Chondrocyte (in vitro differentiated cells): Measurements from ENCODE around the gene PRELID1. TPM values are rescaled to one million over a fixed set of nuclear protein-coding genes. Genes with fewer than 3 reads are reported as not detected.
A peak's percentile ranks its signal among the peaks of the same experiment; 100 is the strongest.

Source experiments
- DNase-seq: peaks from one replicate; pipeline ENCODE4 v3.0.0; 2021; ENCODE audit warnings: mixed read lengths, low spot score
- H3K27ac Mint-ChIP-seq: one replicate; pipeline ENCODE4 v1.8.0; 2021; ENCODE audit warnings: mild to moderate bottlenecking, moderate library complexity, mixed read lengths; ENCODE audit not compliant: unreplicated experiment
- H3K27me3 Mint-ChIP-seq: 2 replicates; pipeline ENCODE4 v1.8.0; 2021; ENCODE audit warnings: low read depth, mixed read lengths
- H3K36me3 Mint-ChIP-seq: 2 replicates; pipeline ENCODE4 v1.8.0; 2021; ENCODE audit warnings: low read depth, mixed read lengths
- H3K4me1 Mint-ChIP-seq: 2 replicates; pipeline ENCODE4 v1.8.0; 2021; ENCODE audit warnings: low read depth, mild to moderate bottlenecking, mixed read lengths
- H3K4me3 Mint-ChIP-seq: one replicate; pipeline ENCODE4 v1.8.0; 2021; ENCODE audit warnings: mild to moderate bottlenecking, moderate library complexity, mixed read lengths; ENCODE audit not compliant: unreplicated experiment
- H3K9me3 Mint-ChIP-seq: 2 replicates; pipeline ENCODE4 v1.8.0; 2021; ENCODE audit warnings: low read depth, mixed read lengths
- total RNA-seq: library from RNA; stranded (reverse); gene quantifications from 3 replicates; pipeline ENCODE4 v1.2.1, GENCODE V29; 2021
- TF ChIP-seq, protein P1 (sequence below): fragments of 200-600 bp; sonication (generic); IDR thresholded peaks from 2 replicates; pipeline ENCODE4 v1.5.0; 2021; ENCODE audit warnings: antibody characterized with exemption, mild to moderate bottlenecking, moderate library complexity

Gene PRELID1
- total RNA-seq, 1 donor from 2014 or later: 109 TPM

DNA sequence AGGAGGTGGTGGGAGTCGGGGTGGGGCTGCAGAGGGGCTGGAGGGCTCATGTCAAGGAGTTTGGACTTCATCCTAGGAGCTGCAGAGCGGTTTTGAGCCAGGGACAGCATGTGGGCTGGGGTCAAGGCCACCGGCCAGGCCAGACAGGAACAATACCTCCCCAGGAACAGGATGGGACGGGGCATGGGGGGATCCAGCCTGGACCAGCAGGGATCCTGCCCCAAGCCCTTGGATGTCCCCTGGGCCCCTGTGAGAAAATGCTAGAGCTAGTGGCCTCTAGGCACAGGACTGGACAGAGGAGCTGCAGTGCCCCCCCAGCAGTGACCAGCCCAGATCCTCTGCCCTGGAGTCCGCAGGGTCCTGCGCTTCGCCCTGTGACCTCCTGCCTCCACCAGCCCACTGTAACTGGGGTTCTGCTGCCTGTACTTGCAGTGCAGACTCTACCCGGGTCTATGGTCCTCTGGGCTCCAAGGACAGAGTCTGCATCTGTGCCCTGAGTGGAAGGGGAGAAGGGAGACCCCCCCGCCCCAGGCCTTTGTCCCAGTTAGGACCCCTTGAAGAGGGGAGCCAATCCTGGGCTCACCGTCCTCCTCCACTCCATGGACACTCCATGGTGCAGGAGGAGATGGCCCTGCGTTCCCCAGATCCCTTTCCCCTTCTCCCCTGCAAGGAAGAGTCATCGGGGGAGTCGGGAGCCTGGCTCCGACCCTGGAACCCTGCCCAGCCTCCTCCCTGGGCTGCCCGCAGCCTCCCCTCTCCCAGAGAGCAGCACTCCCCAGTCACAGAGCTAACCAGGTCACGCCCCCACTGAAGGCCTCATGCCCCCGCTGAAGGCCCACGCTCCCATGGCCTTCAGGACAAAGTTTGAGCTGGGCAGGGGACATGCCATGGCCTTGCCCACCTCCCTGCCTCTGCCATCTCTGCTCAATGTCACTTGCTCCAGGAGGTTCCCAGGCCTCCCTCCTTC lies 11.1 kb downstream of the PRELID1 start:
- TF ChIP-seq, protein P1, sequence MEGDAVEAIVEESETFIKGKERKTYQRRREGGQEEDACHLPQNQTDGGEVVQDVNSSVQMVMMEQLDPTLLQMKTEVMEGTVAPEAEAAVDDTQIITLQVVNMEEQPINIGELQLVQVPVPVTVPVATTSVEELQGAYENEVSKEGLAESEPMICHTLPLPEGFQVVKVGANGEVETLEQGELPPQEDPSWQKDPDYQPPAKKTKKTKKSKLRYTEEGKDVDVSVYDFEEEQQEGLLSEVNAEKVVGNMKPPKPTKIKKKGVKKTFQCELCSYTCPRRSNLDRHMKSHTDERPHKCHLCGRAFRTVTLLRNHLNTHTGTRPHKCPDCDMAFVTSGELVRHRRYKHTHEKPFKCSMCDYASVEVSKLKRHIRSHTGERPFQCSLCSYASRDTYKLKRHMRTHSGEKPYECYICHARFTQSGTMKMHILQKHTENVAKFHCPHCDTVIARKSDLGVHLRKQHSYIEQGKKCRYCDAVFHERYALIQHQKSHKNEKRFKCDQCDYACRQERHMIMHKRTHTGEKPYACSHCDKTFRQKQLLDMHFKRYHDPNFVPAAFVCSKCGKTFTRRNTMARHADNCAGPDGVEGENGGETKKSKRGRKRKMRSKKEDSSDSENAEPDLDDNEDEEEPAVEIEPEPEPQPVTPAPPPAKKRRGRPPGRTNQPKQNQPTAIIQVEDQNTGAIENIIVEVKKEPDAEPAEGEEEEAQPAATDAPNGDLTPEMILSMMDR: no peak
- Mint-ChIP-seq H3K27me3 (no peaks in the 10 kb centered on the region), H3K9me3 (no peaks in the 10 kb centered on the region), H3K27ac (no peak overlapping the region), H3K4me1 (peaks cover 23% of the 10 kb centered on the region), H3K36me3 (peaks cover 1% of the 10 kb centered on the region), H3K4me3 (no peak overlapping the region)
- DNase-seq: peak; percentile 74

DNA sequence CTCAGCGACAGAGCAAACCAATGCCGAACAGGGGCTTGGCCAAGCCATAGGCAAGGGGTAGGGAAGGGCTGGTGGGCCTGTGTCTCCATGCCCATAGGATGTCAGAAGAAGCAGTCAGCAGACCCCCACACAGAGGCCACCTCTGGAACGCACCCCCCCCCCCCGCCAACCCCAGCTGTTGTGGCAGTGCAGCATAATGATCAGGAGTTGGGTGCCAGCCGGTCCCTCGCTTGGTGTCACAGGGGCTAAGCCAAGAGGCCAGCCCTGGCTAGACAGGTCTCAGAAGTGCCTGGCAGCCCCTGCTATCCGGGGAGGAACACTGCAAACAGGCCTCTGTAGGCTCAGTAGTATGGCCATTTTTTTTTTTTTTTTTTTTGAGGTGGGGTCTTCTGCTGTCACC lies 11.8 kb downstream of the PRELID1 start:
- H3K9me3 Mint-ChIP-seq: no peaks in the 10 kb centered on the region
- H3K4me3 Mint-ChIP-seq: no peak overlapping the region
- no peak overlapping the region for H3K27ac Mint-ChIP-seq
- peaks cover 19% of the 10 kb centered on the region for H3K4me1 Mint-ChIP-seq
- TF ChIP-seq, protein P1: no peak
- no peaks in the 10 kb centered on the region for H3K27me3 Mint-ChIP-seq
- H3K36me3 Mint-ChIP-seq: peaks cover 2% of the 10 kb centered on the region
- no peak for DNase-seq

DNA sequence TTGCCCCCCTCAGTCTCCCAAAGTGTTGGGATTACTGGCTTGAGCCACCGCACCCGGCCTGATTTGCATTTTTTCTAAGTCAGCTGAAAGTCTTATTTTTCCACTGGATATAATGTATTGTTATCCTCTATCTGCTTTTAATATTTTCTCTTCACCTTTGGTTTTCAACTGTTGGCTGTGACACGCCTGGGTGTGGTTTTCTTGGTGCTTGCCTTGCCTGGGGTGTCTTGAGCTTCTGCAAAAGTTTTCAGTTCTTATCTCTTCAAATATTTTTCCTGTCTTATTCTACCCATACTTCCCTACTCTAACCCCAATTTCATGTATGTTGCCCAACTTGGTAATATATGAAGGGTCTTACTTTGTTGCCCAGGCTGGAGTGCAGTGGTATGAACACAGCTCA lies 12.4 kb downstream of the PRELID1 start:
- peaks cover 14% of the 10 kb centered on the region for H3K4me1 Mint-ChIP-seq
- TF ChIP-seq, protein P1: no peak
- H3K36me3 Mint-ChIP-seq: peaks cover 2% of the 10 kb centered on the region
- H3K4me3 Mint-ChIP-seq: no peak overlapping the region
- H3K27ac Mint-ChIP-seq: no peak overlapping the region
- H3K9me3 Mint-ChIP-seq: no peaks in the 10 kb centered on the region
- no peaks in the 10 kb centered on the region for H3K27me3 Mint-ChIP-seq
- peak; percentile 10 for DNase-seq

DNA sequence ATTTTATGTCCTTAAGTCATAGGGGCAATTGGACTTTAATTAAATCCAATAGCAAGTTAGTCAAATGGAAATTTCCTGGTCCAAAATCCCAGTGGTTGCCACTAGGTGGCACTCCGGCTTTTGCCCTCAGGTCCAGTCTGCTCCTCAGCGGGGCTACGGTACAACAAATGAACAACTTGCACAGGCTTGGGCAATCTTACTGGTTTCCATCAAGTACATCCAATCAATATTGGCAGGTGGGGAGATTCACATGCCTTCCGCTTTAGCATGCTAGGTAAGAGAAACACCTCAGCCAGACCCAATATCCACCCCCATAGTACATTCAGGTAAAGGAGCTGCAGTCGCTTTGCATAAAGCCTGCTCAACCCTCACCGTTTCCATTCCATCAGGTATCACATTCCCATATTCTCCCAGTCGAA lies 14.4 kb downstream of the PRELID1 start:
- no peak overlapping the region for H3K4me3 Mint-ChIP-seq
- no peaks in the 10 kb centered on the region for H3K9me3 Mint-ChIP-seq
- no peaks in the 10 kb centered on the region for H3K27me3 Mint-ChIP-seq
- H3K36me3 Mint-ChIP-seq: peaks cover 2% of the 10 kb centered on the region
- no peak for DNase-seq
- no peak overlapping the region for H3K27ac Mint-ChIP-seq
- peaks cover under 1% of the 10 kb centered on the region for H3K4me1 Mint-ChIP-seq
- TF ChIP-seq, protein P1: peak; percentile 91

DNA sequence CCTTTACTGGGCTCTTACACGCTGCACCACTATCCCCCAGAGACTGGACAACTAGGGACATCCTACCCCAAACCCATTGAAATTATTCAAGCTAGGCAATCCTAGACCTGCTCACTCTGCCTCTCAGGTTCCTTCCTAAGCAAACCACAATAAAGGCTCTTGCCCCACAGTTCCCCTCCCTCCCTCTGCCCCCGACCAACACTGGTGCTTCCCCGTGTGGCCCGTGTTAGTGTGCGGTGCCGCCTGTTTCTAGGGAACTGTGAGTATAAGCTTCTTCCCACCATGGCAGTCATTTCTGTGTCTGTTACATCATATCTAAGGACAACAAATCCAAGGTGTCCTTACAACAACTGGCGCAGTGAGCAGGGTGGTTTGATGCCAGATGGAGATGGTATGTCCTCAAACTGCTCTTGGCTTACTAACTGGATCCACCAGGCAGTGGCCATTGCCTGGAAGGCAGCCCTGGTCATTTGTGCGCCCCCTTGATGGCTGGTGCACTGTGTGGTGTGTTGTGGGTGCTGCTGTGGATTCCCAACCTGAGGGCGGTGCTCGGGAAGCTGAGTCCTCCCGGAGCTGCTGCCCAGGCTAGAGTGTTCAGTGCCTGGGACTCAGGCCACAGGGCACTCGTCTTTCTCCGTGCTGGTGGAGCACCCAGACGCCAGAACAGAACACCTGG lies 16.5 kb downstream of the PRELID1 start:
- Mint-ChIP-seq H3K4me1 (no peaks in the 10 kb centered on the region), H3K27ac (no peak overlapping the region), H3K36me3 (peaks cover 7% of the 10 kb centered on the region), H3K9me3 (no peaks in the 10 kb centered on the region), H3K27me3 (no peaks in the 10 kb centered on the region), H3K4me3 (no peak overlapping the region)
- TF ChIP-seq, protein P1: no peak
- DNase-seq: no peak
